Breast epithelium (tissue), 4 donors: ENCODE measurements around the gene IMPG2. TPM values are rescaled to one million over a fixed set of nuclear protein-coding genes. Genes with fewer than 3 reads are reported as not detected.

ENCODE experiments used
- DNase-seq, 2 donors: peaks; one replicate each; pipeline ENCODE4 v3.0.0-alpha.2; 2019; ENCODE audit warnings: low spot score in 2 of 2
- H3K27ac ChIP-seq, 2 donors: fragments of 200-600 bp; sonication (generic) in 1 of 2; one replicate each; pipeline ENCODE4 v1.5.1; 2016 to 2019; ENCODE audit warnings: mild to moderate bottlenecking in 1 of 2
- H3K27me3 ChIP-seq, 2 donors: fragments of 200-600 bp; sonication (generic) in 1 of 2; one replicate each; pipeline versions ENCODE4 v1.5.1 to v1.6.0; 2017 to 2019; ENCODE audit warnings: control low read depth in 1 of 2, mild to moderate bottlenecking in 1 of 2
- H3K36me3 ChIP-seq: fragments of 200-600 bp; one replicate; pipeline ENCODE4 v1.5.1; 2019
- H3K4me1 ChIP-seq, 2 donors: fragments of 200-600 bp; sonication (generic); one replicate each; pipeline ENCODE4 v1.5.1; 2016 to 2019; ENCODE audit warnings: control low read depth in 1 of 2
- H3K4me3 ChIP-seq, 3 donors: fragments of 200-600 bp; sonication (generic); 1 replicate in 2 of 3; 2 replicates in 1 of 3; pipeline ENCODE4 v1.5.1; 2016 to 2019; ENCODE audit warnings: mild to moderate bottlenecking in 3 of 3, moderate library complexity in 2 of 3
- H3K9me3 ChIP-seq, 2 donors: fragments of 200-600 bp; sonication (generic) in 1 of 2; one replicate each; pipeline ENCODE4 v1.5.1; 2016 to 2019; ENCODE audit warnings: control low read depth in 1 of 2
- CTCF ChIP-seq, 3 donors: fragments of 450-650 bp; IDR thresholded peaks; one replicate each; pipeline ENCODE4 v1.5.1; 2016 to 2017; ENCODE audit warnings: antibody characterized with exemption in 3 of 3, mild to moderate bottlenecking in 3 of 3, moderate library complexity in 3 of 3
- POLR2A ChIP-seq: fragments of 450-650 bp; IDR thresholded peaks from one replicate; pipeline ENCODE4 v1.6.1; 2016; ENCODE audit warnings: antibody characterized with exemption, mild to moderate bottlenecking, moderate library complexity
- POLR2AphosphoS5 ChIP-seq, 3 donors: sonication (generic); formaldehyde crosslinking; IDR thresholded peaks; one replicate each; pipeline ENCODE4 v1.6.1; 2017; ENCODE audit warnings: antibody characterized with exemption in 3 of 3
- intact Hi-C: fragments of 100-400 bp; cut with DNase I; formaldehyde crosslinking; loops from one replicate; pipeline ENCODE4 v1.15.1; 2023; ENCODE audit warnings: low total_unique reads
- total RNA-seq, 3 donors: library from RNA; depleted of rRNA; stranded (reverse); fragments of >200 nt; gene quantifications; one replicate each; pipeline ENCODE4 v1.1.0, GENCODE V29; 2016

The IMPG2 gene
- total RNA-seq, 3 donors from 2014 or later = 0.15 to 0.33 (median 0.32) TPM

DNA sequence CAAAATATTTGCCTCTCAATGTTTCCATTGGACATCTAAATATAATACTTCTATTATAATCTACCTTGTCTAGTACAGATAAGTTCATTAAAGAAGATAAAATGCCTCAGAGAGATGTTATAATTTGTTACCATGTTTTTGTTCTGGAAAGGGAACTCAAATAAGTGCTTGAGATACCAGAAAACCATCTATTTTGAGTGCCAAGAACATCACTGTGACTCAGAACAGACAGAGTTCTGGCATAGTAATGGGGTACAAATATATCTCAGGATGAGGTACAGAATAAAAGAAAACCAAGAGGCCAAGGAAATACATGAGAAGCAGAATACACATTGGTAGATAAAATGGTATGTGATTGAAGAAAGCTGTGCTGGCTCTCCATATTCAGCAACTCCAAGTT, 58.9 kb downstream of the IMPG2 start:
- no peak for TF ChIP-seq POLR2AphosphoS5 (IDR thresholded peaks at IDR 0.05)
- H3K4me1 ChIP-seq = no peaks in the 10 kb centered on the region
- no peak for DNase-seq
- H3K9me3 ChIP-seq = no peaks in the 10 kb centered on the region
- no peaks in the 10 kb centered on the region for H3K27me3 ChIP-seq
- no peak overlapping the region for H3K4me3 ChIP-seq
- intact Hi-C loops = no loop called here
- H3K27ac ChIP-seq = no peak overlapping the region
- no peaks in the 10 kb centered on the region for H3K36me3 ChIP-seq

- DNase-seq = no peak
- Histone ChIP-seq H3K36me3 (no peaks in the 10 kb centered on the region), H3K4me1 (no peaks in the 10 kb centered on the region), H3K9me3 (no peaks in the 10 kb centered on the region), H3K27ac (no peak overlapping the region), H3K27me3 (no peaks in the 10 kb centered on the region), H3K4me3 (no peak overlapping the region)
- TF ChIP-seq POLR2AphosphoS5 (IDR thresholded peaks at IDR 0.05) = no peak
- TF ChIP-seq CTCF (IDR thresholded peaks at IDR 0.05) = no peak
- no peak for TF ChIP-seq POLR2A
- intact Hi-C loops = no loop called here
Measured at GRCh38 chr3:101259485-101260341, 60.7 kb downstream of the IMPG2 start.

DNA sequence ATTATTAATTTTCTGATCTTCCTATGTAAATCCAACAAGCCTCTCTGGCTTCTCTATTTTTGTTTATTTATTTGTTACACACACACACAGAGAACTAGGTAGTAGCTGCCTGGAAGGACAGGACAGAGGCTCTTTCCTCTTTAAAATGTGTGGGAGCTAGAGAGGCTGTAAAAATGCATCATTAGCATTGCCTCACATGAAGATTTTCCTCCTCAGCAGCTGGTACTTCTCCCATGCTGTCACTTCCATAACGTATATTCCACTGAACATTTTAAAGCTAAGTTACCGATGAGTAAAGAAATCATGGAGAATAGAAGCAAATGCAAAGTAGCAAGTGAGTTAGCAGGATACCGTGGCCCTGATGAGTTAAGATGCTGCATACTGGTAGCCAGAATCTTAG, 63.9 kb downstream of the IMPG2 start:
- DNase-seq = no peak
- Histone ChIP-seq H3K4me1 (no peaks in the 10 kb centered on the region), H3K9me3 (no peaks in the 10 kb centered on the region), H3K36me3 (no peaks in the 10 kb centered on the region), H3K27me3 (no peaks in the 10 kb centered on the region), H3K27ac (no peak overlapping the region), H3K4me3 (no peak overlapping the region)
- TF ChIP-seq POLR2A (no peak), POLR2AphosphoS5 (IDR thresholded peaks at IDR 0.05) (no peak), CTCF (IDR thresholded peaks at IDR 0.05) (no peak)
- intact Hi-C loops = no loop called here

DNA sequence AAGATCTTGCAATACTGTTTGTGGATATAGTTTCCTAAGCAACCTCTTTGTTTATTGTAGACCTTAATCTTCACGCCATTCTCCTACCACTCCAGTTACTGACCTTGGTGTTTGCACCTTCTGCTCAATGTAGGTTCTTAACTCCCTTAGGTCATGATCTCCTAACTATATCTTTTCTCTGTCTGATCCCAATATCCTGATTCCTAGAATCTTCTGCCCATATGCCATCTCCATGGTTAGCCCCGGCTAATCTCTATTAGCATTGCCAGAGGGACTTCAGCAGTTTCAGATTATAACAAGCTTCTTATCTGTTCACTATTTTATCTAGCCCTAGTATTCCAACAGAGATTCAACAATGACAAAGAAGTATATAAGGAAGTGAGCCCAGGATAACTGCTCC, 64.9 kb downstream of the IMPG2 start:
- TF ChIP-seq CTCF (IDR thresholded peaks at IDR 0.05) = no peak
- TF ChIP-seq POLR2A = no peak
- TF ChIP-seq POLR2AphosphoS5 (IDR thresholded peaks at IDR 0.05) = no peak
- Histone ChIP-seq H3K4me3 (no peak overlapping the region), H3K9me3 (no peaks in the 10 kb centered on the region), H3K36me3 (no peaks in the 10 kb centered on the region), H3K27me3 (no peaks in the 10 kb centered on the region), H3K4me1 (no peaks in the 10 kb centered on the region), H3K27ac (no peak overlapping the region)
- intact Hi-C loops = no loop called here
- DNase-seq = no peak

GRCh38 chr3:101253396-101253795, 67.0 kb downstream of the IMPG2 start:
- Histone ChIP-seq H3K27ac (no peak overlapping the region), H3K4me1 (no peaks in the 10 kb centered on the region), H3K9me3 (no peaks in the 10 kb centered on the region), H3K4me3 (no peak overlapping the region), H3K27me3 (no peaks in the 10 kb centered on the region), H3K36me3 (no peaks in the 10 kb centered on the region)
- intact Hi-C loops = no loop called here
- no peak for DNase-seq
- TF ChIP-seq POLR2A = no peak
- TF ChIP-seq CTCF (IDR thresholded peaks at IDR 0.05) = no peak
- TF ChIP-seq POLR2AphosphoS5 (IDR thresholded peaks at IDR 0.05) = no peak
